Ovary (tissue), 3 donors: ENCODE measurements around the gene FOXO1.

Source experiments
- EP300 ChIP-seq: sonication (generic); formaldehyde crosslinking; IDR thresholded peaks from one replicate; pipeline ENCODE4 v1.6.1; 2017; ENCODE audit warnings: antibody characterized with exemption
- TF ChIP-seq, protein P1 (sequence below), 3 donors: fragments of 450-650 bp in 2 of 3; fragments of 200-600 bp in 1 of 3; IDR thresholded peaks; one replicate each; pipeline versions ENCODE4 v1.5.1 to v1.8.0; 2016 to 2022; ENCODE audit warnings: antibody characterized with exemption in 3 of 3, mild to moderate bottlenecking in 1 of 3
- donor health status: DM: no; HTN: no; CAD: no.

GRCh38 chr13:40572961-40573360, 93.5 kb downstream of the FOXO1 start:
- TF ChIP-seq, protein P1, sequence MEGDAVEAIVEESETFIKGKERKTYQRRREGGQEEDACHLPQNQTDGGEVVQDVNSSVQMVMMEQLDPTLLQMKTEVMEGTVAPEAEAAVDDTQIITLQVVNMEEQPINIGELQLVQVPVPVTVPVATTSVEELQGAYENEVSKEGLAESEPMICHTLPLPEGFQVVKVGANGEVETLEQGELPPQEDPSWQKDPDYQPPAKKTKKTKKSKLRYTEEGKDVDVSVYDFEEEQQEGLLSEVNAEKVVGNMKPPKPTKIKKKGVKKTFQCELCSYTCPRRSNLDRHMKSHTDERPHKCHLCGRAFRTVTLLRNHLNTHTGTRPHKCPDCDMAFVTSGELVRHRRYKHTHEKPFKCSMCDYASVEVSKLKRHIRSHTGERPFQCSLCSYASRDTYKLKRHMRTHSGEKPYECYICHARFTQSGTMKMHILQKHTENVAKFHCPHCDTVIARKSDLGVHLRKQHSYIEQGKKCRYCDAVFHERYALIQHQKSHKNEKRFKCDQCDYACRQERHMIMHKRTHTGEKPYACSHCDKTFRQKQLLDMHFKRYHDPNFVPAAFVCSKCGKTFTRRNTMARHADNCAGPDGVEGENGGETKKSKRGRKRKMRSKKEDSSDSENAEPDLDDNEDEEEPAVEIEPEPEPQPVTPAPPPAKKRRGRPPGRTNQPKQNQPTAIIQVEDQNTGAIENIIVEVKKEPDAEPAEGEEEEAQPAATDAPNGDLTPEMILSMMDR (IDR thresholded peaks at IDR 0.05), result no peak
- no peak for TF ChIP-seq EP300
